HepG2 (cell line): ENCODE data around the gene WDR54. TPM values are rescaled to one million over a fixed set of nuclear protein-coding genes. Genes with fewer than 3 reads are reported as not detected.

Experiments used
- ATF6 ChIP-seq: sonication (generic); formaldehyde crosslinking; conservative IDR thresholded peaks from 2 replicates; pipeline ENCODE4 v1.4.0; 2020; ENCODE audit warnings: missing genetic modification reagents
- CHD2 ChIP-seq: IDR thresholded peaks from 2 replicates; pipeline ENCODE4 v1.6.1; 2011; ENCODE audit warnings: low read depth, low read length, improper control_type of control experiment
- DZIP1 ChIP-seq: sonication (generic); formaldehyde crosslinking; IDR thresholded peaks from 2 replicates; pipeline ENCODE4 v1.5.0; 2020; ENCODE audit warnings: mild to moderate bottlenecking, missing genetic modification reagents
- JUN ChIP-seq: sonication (generic); formaldehyde crosslinking; IDR thresholded peaks from 2 replicates; pipeline ENCODE4 v1.4.0; 2020; ENCODE audit warnings: mild to moderate bottlenecking, missing genetic modification reagents
- POLR2AphosphoS5 ChIP-seq: IDR thresholded peaks from 2 replicates; pipeline ENCODE4 v1.6.1; 2012; ENCODE audit warnings: low read depth, low read length
- RCOR2 ChIP-seq: IDR thresholded peaks from 2 replicates; pipeline ENCODE4 v1.6.1; 2016; ENCODE audit warnings: missing biosample characterization, missing genetic modification reagents
- SP1 ChIP-seq, 2 experiments: fragments of 450-650 bp in 1 of 2; sonication (generic) in 1 of 2; formaldehyde crosslinking in 1 of 2; IDR thresholded peaks; 2 replicates each; pipeline versions ENCODE4 v1.4.0 to v1.6.1; 2016 to 2020; ENCODE audit warnings: missing genetic modification reagents in 1 of 2
- STAT6 ChIP-seq: sonication (generic); formaldehyde crosslinking; IDR thresholded peaks from 2 replicates; pipeline ENCODE4 v1.4.0; 2020; ENCODE audit warnings: missing genetic modification reagents, mild to moderate bottlenecking, borderline replicate concordance
- ZBTB40 ChIP-seq, 2 experiments: fragments of 450-650 bp in 1 of 2; sonication (generic) in 1 of 2; formaldehyde crosslinking in 1 of 2; IDR thresholded peaks; 2 replicates each; pipeline versions ENCODE4 v1.6.1 to v1.8.0; 2016 to 2022; ENCODE audit warnings: antibody characterized with exemption in 1 of 2, mild to moderate bottlenecking in 1 of 2, missing genetic modification reagents in 1 of 2
- ZNF543 ChIP-seq: sonication (generic); formaldehyde crosslinking; IDR thresholded peaks from 2 replicates; pipeline ENCODE4 v1.4.0; 2020; ENCODE audit warnings: mild to moderate bottlenecking, missing genetic modification reagents
- ZNF678 ChIP-seq: sonication (generic); formaldehyde crosslinking; IDR thresholded peaks from 2 replicates; pipeline ENCODE4 v1.4.0; 2020; ENCODE audit warnings: mild to moderate bottlenecking, missing genetic modification reagents
- polyA plus RNA-seq, 8 experiments: library from polyadenylated mRNA; depleted of rRNA in 3 of 8; stranded (reverse) in 7 of 8; unstranded in 1 of 8; fragments of >200 nt; fragmentation: Illumina TruSeq in 4 of 8; extraction: Trizol in 4 of 8; gene quantifications; 2 replicates each; pipeline versions ENCODE4 v1.2.1 to v1.2.3, GENCODE V29; 2011 to 2016; ENCODE audit warnings: low read depth in 4 of 8, missing spikeins in 1 of 8, mixed read lengths in 1 of 8; ENCODE audit not compliant: insufficient read depth in 1 of 8
- total RNA-seq, 5 experiments: library from RNA; depleted of rRNA; stranded (reverse); fragments of >200 nt; fragmentation: Illumina TruSeq; extraction: Trizol; gene quantifications; 2 replicates each; pipeline ENCODE4 v1.2.3, GENCODE V29; 2016; ENCODE audit warnings: low read depth in 1 of 5

The WDR54 gene
- total and polyA plus RNA-seq, 2 of the 13 experiments (the other 11 are each of a cell fraction or from before 2014, with no cell fraction given) = 2.0 to 17.3 TPM

GRCh38 chr2:74441690-74442482 lies 20.4 kb downstream of the WDR54 start, which contains the start of gene RTKN (continued):
- TF ChIP-seq ZBTB40 (IDR thresholded peaks at IDR 0.05) (no peak), ZBTB40 (CRISPR knock-in tag; IDR thresholded peaks at IDR 0.05) (no peak), RCOR2 (CRISPR knock-in tag) (no peak), DZIP1 (CRISPR knock-in tag) (no peak), ZNF543 (CRISPR knock-in tag) (peak; percentile 91), CHD2 (no peak), POLR2AphosphoS5 (peak; percentile 100), JUN (CRISPR knock-in tag) (peak; percentile 83; the same call in 1 of the 2 replicates), ZNF678 (CRISPR knock-in tag) (peak; percentile 99), SP1 (IDR thresholded peaks at IDR 0.05) (no peak), SP1 (CRISPR knock-in tag; IDR thresholded peaks at IDR 0.05) (peak; percentile 13; the same call in 1 of the 2 replicates), ATF6 (CRISPR knock-in tag) (0 out of 2 replicates have a peak, but pooled peaks have one; percentile 77), STAT6 (CRISPR knock-in tag) (no peak)
